Left lung (tissue), 10 donors: ENCODE results near the gene CDHR4. TPM values are rescaled to one million over a fixed set of nuclear protein-coding genes. Genes with fewer than 3 reads are reported as not detected.
"Not testable (repeated sequence)": the region's sequence is repeated elsewhere in the genome, so short reads cannot be mapped to it uniquely, and the experiment has no call there.

Experiments used
- ATAC-seq: fragments of 200-7000 bp; cut with Tn5 transposase; one replicate; pipeline ENCODE4 v1.9.1; 2020; ENCODE audit warnings: moderate library complexity
- DNase-seq, 4 donors: peaks; one replicate each; pipeline ENCODE4 v3.0.0-alpha.2; 2013 to 2020
- H3K27ac ChIP-seq, 2 donors: fragments of 200-600 bp; sonication (generic) in 1 of 2; one replicate each; pipeline versions ENCODE4 v1.5.0 to v1.8.0; 2020 to 2021
- H3K27me3 ChIP-seq, 2 donors: fragments of 200-600 bp; sonication (generic) in 1 of 2; one replicate each; pipeline versions ENCODE4 v1.5.0 to v1.8.0; 2020 to 2021
- H3K36me3 ChIP-seq, 2 donors: fragments of 200-600 bp; sonication (generic) in 1 of 2; one replicate each; pipeline versions ENCODE4 v1.5.0 to v1.8.0; 2020 to 2021
- H3K4me1 ChIP-seq, 2 donors: fragments of 200-600 bp; one replicate each; pipeline ENCODE4 v1.8.0; 2021
- H3K4me3 ChIP-seq, 2 donors: fragments of 200-600 bp; sonication (generic) in 1 of 2; one replicate each; pipeline versions ENCODE4 v1.5.0 to v1.8.0; 2020 to 2021; ENCODE audit warnings: mild to moderate bottlenecking in 1 of 2
- H3K9me3 ChIP-seq, 2 donors: fragments of 200-600 bp; sonication (generic) in 1 of 2; one replicate each; pipeline versions ENCODE4 v1.5.0 to v1.8.0; 2020 to 2021
- intact Hi-C, 2 donors: fragments of 100-400 bp; cut with DNase I; formaldehyde crosslinking; loops; one replicate each; pipeline versions ENCODE4 v1.11.2 to v1.14.2; 2022
- polyA plus RNA-seq, 6 donors: library from polyadenylated mRNA; unstranded; fragments of 120-200 nt; gene quantifications; one replicate each; pipeline ENCODE4 v1.2.1, GENCODE V29; 2013; ENCODE audit not compliant: insufficient read length in 6 of 6
- total RNA-seq, 2 donors: library from RNA; stranded (reverse); fragmentation: NEBNext Ultra II Directional; extraction: Animal tissue kit (Norgen Biotek cat#: 25700); gene quantifications; one replicate each; pipeline ENCODE4 v1.2.1, GENCODE V29; 2021
- TF ChIP-seq, protein P1 (sequence below), 2 donors: fragments of 200-600 bp; sonication (generic) in 1 of 2; IDR thresholded peaks; one replicate each; pipeline versions ENCODE4 v1.5.0 to v1.8.0; 2021; ENCODE audit warnings: antibody characterized with exemption in 2 of 2
- donor health status: DM: no; HTN: yes; CAD: no.
- donor health status: DM: no; HTN: no; CAD: no.

CDHR4 gene
- total and polyA plus RNA-seq, 8 donors, result 0.20 to 6.5 (median 3.8) TPM

DNA sequence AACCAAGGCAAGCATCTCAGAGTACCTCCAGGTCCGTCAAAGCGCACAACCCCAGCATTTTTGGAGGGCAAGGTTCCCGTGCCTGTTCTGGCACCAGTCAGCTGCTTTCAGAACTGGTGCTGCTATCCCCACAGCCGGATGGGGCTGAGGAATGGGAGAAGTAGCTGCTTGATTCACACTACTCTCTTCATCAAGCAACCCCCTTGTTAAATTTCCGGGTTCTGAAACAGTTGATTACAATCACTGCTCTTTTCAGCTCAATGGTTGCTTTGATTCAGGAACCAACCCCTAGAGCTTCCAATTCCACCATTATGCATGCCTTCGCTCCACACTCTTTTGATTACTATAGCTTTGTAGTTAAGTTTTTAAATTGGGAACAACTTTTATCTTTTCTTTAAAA lies 26.3 kb upstream of the CDHR4 start:
- H3K9me3 ChIP-seq, result no peaks in the 10 kb centered on the region
- H3K36me3 ChIP-seq, result peaks cover 0 to 14% of the 10 kb centered on the region in 2 donors
- no peak overlapping the region for H3K4me3 ChIP-seq
- TF ChIP-seq, protein P1, sequence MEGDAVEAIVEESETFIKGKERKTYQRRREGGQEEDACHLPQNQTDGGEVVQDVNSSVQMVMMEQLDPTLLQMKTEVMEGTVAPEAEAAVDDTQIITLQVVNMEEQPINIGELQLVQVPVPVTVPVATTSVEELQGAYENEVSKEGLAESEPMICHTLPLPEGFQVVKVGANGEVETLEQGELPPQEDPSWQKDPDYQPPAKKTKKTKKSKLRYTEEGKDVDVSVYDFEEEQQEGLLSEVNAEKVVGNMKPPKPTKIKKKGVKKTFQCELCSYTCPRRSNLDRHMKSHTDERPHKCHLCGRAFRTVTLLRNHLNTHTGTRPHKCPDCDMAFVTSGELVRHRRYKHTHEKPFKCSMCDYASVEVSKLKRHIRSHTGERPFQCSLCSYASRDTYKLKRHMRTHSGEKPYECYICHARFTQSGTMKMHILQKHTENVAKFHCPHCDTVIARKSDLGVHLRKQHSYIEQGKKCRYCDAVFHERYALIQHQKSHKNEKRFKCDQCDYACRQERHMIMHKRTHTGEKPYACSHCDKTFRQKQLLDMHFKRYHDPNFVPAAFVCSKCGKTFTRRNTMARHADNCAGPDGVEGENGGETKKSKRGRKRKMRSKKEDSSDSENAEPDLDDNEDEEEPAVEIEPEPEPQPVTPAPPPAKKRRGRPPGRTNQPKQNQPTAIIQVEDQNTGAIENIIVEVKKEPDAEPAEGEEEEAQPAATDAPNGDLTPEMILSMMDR (IDR thresholded peaks at IDR 0.05), result no peak
- intact Hi-C loops, result no loop called here
- no peak for ATAC-seq
- H3K4me1 ChIP-seq, result no peaks in the 10 kb centered on the region
- no peak for DNase-seq
- no peak overlapping the region for H3K27ac ChIP-seq
- no peaks in the 10 kb centered on the region for H3K27me3 ChIP-seq

DNA sequence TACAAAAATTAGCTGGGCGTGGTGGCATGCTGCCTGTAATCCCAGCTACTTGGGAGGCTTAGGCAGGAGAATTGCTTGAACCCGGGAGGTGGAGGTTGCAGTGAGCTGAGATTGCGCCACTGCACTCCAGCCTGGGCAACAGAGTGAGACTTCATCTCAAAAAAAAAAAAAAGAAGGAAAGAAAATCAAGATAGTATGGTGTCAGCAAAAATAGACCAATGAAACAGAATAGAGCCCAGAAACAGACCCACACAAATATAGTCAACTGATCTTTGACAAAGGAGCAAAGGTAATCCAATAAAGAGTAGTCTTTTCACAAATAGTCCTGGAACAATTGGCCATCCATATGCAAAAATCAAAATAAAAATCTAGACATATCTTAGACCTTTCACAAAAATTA lies 23.5 kb upstream of the CDHR4 start:
- H3K4me1 ChIP-seq, H3K36me3 ChIP-seq, H3K27me3 ChIP-seq, ATAC-seq, H3K27ac ChIP-seq, DNase-seq, intact Hi-C loops, H3K4me3 ChIP-seq, H3K9me3 ChIP-seq: not testable (repeated sequence)

DNA sequence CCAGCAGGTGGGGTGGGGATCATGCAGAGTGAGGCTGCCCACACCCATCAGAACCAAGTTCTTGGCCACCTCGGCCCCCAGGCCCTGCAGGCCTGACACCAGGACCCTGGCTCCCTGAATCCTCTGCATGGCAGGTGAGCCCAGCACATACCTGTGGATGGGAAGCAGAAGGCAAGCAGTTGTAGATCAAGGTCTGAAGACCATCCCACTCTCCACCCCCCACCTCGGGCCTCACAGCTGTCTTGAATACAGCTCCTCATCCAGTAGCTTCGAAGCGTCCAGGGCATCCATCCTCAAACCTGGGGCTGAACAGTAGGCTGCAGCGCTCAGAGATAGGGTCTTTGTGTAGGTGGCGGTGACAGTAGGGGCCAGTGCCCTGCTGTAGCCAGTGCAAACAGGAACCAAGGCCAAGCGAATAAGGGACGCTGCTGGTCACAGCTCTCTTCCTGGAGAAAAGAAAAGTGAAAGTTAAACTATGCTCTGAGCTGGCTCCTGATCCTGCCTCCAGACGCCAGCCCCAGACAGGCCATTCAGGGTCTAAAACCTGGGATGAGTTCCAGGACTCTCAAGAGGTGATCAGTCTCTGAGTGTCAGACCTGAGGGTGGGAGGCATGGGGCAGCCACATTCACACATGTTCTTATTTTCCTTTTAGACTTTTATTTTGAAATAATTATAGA lies 14.0 kb upstream of the CDHR4 start, which contains the start of gene UBA7:
Gene UBA7, minus strand, starts transcription at position 457 of the 678 bp plus-strand sequence. Its CDS starts 166 bp downstream, at position 291.
- ATAC-seq (peak; percentile 96), DNase-seq (peak in 3 of 4 donors; percentile 57 to 82 (median 72))
- intact Hi-C loops, result no loop called here
- peak within 1 kb of the TSS; percentile 83 to 85 for H3K27ac ChIP-seq
- H3K27me3 ChIP-seq, result no peaks in the 10 kb centered on the region
- peak within 1 kb of the TSS; percentile 32 to 49 for H3K4me3 ChIP-seq
- H3K36me3 ChIP-seq, result peaks cover 0 to 35% of the 10 kb centered on the region in 2 donors
- TF ChIP-seq, protein P1 (IDR thresholded peaks at IDR 0.05), result no peak
- no peaks in the 10 kb centered on the region for H3K9me3 ChIP-seq
- peaks cover 12 to 36% of the 10 kb centered on the region in 2 donors for H3K4me1 ChIP-seq

DNA sequence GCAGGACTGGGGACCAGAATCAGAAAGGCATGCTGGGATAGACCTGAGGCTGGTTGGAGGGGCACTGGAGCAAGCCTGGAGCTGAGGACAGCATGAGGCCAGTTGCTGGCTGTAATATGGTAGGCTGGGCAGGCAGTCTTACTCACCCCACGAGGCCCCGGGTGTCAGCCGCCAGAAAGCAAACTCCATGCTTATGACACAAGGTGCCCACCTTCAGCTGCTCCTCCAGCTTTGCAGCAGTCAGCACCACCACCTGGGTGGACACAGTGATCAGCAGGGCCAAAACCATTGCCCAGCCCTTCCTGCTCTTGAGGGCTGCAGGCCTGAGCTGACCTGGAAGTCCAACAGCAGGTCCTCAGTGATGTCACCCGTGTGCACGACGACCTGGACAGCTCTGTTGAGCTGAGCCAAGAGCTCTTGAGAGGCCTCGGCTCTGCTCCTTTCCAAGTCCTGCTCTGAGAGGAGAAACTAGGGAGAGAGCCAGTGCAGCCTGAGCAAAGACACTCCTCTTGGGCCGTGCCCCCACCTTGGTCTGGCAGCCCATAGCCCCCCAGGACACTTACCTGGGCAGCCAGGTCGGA lies 13.3 kb upstream of the CDHR4 start:
- ATAC-seq (peak; percentile 89), DNase-seq (peak in 1 of 4 donors; percentile 71)
- peak overlapping the region; percentile 32 to 49 for H3K4me3 ChIP-seq
- no peaks in the 10 kb centered on the region for H3K27me3 ChIP-seq
- H3K9me3 ChIP-seq, result no peaks in the 10 kb centered on the region
- intact Hi-C loops, result no loop called here
- H3K4me1 ChIP-seq, result peaks cover 12 to 36% of the 10 kb centered on the region in 2 donors
- TF ChIP-seq, protein P1 (IDR thresholded peaks at IDR 0.05), result no peak
- peak overlapping the region; percentile 83 to 85 for H3K27ac ChIP-seq
- peaks cover 0 to 36% of the 10 kb centered on the region in 2 donors for H3K36me3 ChIP-seq

DNA sequence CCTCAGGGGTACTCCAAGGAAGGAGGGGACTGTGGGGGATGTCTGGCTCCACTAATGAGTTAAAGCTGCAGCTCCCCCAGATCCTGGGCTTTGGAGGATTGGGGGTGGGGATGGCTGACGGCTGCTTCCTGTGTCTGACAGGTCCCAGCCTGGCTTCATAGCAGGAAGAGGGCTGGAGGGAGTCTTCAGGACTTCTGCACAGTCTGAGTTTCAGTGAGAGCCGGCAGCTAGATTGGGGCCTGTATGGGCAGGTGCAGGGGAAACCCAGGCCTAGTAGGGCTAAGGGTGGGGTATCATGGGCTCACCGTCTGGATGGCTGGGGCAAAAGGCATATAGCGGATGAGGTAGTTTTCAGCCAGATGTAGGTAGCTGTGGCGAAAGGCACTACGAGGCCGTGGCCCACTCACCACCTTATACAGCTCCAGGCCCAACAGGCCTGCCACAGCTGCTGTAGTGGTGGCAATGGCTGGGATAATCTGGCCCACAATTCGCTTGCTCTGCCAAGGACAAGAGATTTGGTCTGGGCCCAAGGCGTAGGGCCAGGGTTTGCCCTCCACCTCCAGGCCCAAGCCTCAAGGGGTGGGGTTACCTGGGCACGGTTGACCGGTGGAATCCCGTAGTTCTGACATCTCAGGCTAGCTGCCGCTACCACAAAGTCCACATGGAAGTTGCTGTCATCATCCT lies 7.9 kb upstream of the CDHR4 start:
- Histone ChIP-seq H3K27ac (peak overlapping the region; percentile 48 to 94), H3K36me3 (peaks cover 0 to 36% of the 10 kb centered on the region in 2 donors), H3K4me3 (no peak overlapping the region), H3K4me1 (peaks cover 34 to 64% of the 10 kb centered on the region in 2 donors), H3K27me3 (no peaks in the 10 kb centered on the region), H3K9me3 (no peaks in the 10 kb centered on the region)
- DNase-seq (peak in 2 of 4 donors; percentile 62 to 81), ATAC-seq (no peak)
- intact Hi-C loops, result no loop called here
- TF ChIP-seq, protein P1 (IDR thresholded peaks at IDR 0.05), result no peak
